Measurements from ENCODE around the gene CIB4. TPM values are rescaled to one million over a fixed set of nuclear protein-coding genes. Genes with fewer than 3 reads are reported as not detected.
"Not testable (repeated sequence)": the region's sequence is repeated elsewhere in the genome, so short reads cannot be mapped to it uniquely, and the experiment has no call there.

The CIB4 gene
- polyA plus RNA-seq, 3 donors from 2014 or later = not detected

- Mint-ChIP-seq H3K27ac (no peak overlapping the region), H3K9me3 (no peaks in the 10 kb centered on the region), H3K4me3 (no peak overlapping the region), H3K4me1 (peaks cover 0 to 14% of the 10 kb centered on the region in 2 donors), H3K36me3 (peaks cover 0 to 1% (median 0%) of the 10 kb centered on the region in 3 donors), H3K27me3 (ENCODE audit: low read depth in 3 of 3) (peaks cover 3 to 18% (median 4%) of the 10 kb centered on the region in 3 donors)
- no peak for DNase-seq
These were observed 31.7 kb upstream of the CIB4 start for GRCh38 chr2:26672818-26673393.

- H3K4me3 Mint-ChIP-seq = no peak overlapping the region
- no peak overlapping the region for H3K27ac Mint-ChIP-seq
- peaks cover 0 to 14% of the 10 kb centered on the region in 2 donors for H3K4me1 Mint-ChIP-seq
- DNase-seq = no peak
- H3K27me3 Mint-ChIP-seq (ENCODE audit: low read depth in 3 of 3) = peaks cover 3 to 19% (median 7%) of the 10 kb centered on the region in 3 donors
- H3K36me3 Mint-ChIP-seq = peaks cover 0 to 3% (median 0%) of the 10 kb centered on the region in 3 donors
- no peaks in the 10 kb centered on the region for H3K9me3 Mint-ChIP-seq
These were observed 31.1 kb upstream of the CIB4 start for GRCh38 chr2:26672112-26672817.

- Mint-ChIP-seq H3K27me3 (ENCODE audit: low read depth in 3 of 3) (peaks cover 3 to 22% (median 6%) of the 10 kb centered on the region in 3 donors), H3K27ac (no peak overlapping the region)
These were observed 30.5 kb upstream of the CIB4 start for GRCh38 chr2:26671691-26672090.

GRCh38 chr2:26670931-26671460 is 29.8 kb upstream of the CIB4 start:
- Mint-ChIP-seq H3K36me3 (peaks cover 0 to 4% (median 3%) of the 10 kb centered on the region in 3 donors), H3K4me1 (peaks cover 0 to 14% of the 10 kb centered on the region in 2 donors), H3K9me3 (no peaks in the 10 kb centered on the region), H3K4me3 (no peak overlapping the region), H3K27ac (no peak overlapping the region), H3K27me3 (ENCODE audit: low read depth in 3 of 3) (peaks cover 3 to 22% (median 5%) of the 10 kb centered on the region in 3 donors)
- DNase-seq = no peak

More at GRCh38 chr2:26671691-26672090, 30.5 kb upstream of the CIB4 start:
- DNase-seq = no peak
- no peak overlapping the region for H3K4me3 Mint-ChIP-seq
- peaks cover 0 to 4% (median 3%) of the 10 kb centered on the region in 3 donors for H3K36me3 Mint-ChIP-seq
- H3K4me1 Mint-ChIP-seq = peaks cover 0 to 14% of the 10 kb centered on the region in 2 donors
- no peaks in the 10 kb centered on the region for H3K9me3 Mint-ChIP-seq

GRCh38 chr2:26670171-26670570 is 29.0 kb upstream of the CIB4 start:
- Mint-ChIP-seq H3K4me3 (no peak overlapping the region), H3K36me3 (peaks cover 0 to 4% (median 3%) of the 10 kb centered on the region in 3 donors), H3K4me1 (peaks cover 0 to 14% of the 10 kb centered on the region in 2 donors), H3K27me3 (ENCODE audit: low read depth in 3 of 3) (peaks cover 3 to 22% (median 5%) of the 10 kb centered on the region in 3 donors), H3K27ac (no peak overlapping the region), H3K9me3 (no peaks in the 10 kb centered on the region)
- DNase-seq = no peak

- Mint-ChIP-seq H3K27ac (no peak overlapping the region), H3K4me1 (peaks cover 0 to 14% of the 10 kb centered on the region in 2 donors), H3K27me3 (ENCODE audit: low read depth in 3 of 3) (peaks cover 0 to 22% (median 5%) of the 10 kb centered on the region in 3 donors), H3K4me3 (no peak overlapping the region), H3K36me3 (peaks cover 0 to 4% (median 3%) of the 10 kb centered on the region in 3 donors), H3K9me3 (no peaks in the 10 kb centered on the region)
- peak in 2 of 3 donors; percentile 9 to 18 for DNase-seq
These were observed 27.9 kb upstream of the CIB4 start for GRCh38 chr2:26668856-26669750.

GRCh38 chr2:26668041-26668440 is 26.9 kb upstream of the CIB4 start:
- H3K27ac Mint-ChIP-seq = no peak overlapping the region
- peaks cover 0 to 22% (median 5%) of the 10 kb centered on the region in 3 donors for H3K27me3 Mint-ChIP-seq (ENCODE audit: low read depth in 3 of 3)
- no peak for DNase-seq
- H3K4me1 Mint-ChIP-seq = peaks cover 0 to 14% of the 10 kb centered on the region in 2 donors
- no peak overlapping the region for H3K4me3 Mint-ChIP-seq
- peaks cover 0 to 4% (median 3%) of the 10 kb centered on the region in 3 donors for H3K36me3 Mint-ChIP-seq
- H3K9me3 Mint-ChIP-seq = no peaks in the 10 kb centered on the region

GRCh38 chr2:26666671-26667070 is 25.5 kb upstream of the CIB4 start:
- Mint-ChIP-seq H3K27me3 (ENCODE audit: low read depth in 3 of 3) (peaks cover 0 to 18% (median 5%) of the 10 kb centered on the region in 3 donors), H3K9me3 (no peaks in the 10 kb centered on the region), H3K27ac (no peak overlapping the region), H3K36me3 (peaks cover 0 to 4% (median 3%) of the 10 kb centered on the region in 3 donors), H3K4me1 (peaks cover 0 to 14% of the 10 kb centered on the region in 2 donors), H3K4me3 (no peak overlapping the region)
- no peak for DNase-seq

- Mint-ChIP-seq H3K27me3 (ENCODE audit: low read depth in 3 of 3) (peaks cover 2 to 18% (median 5%) of the 10 kb centered on the region in 3 donors), H3K9me3 (peaks cover 3 to 12% (median 9%) of the 10 kb centered on the region in 6 donors), H3K4me1 (peaks cover 0 to 14% of the 10 kb centered on the region in 2 donors)
- H3K4me3 Mint-ChIP-seq, DNase-seq, H3K36me3 Mint-ChIP-seq, H3K27ac Mint-ChIP-seq: not testable (repeated sequence)
These were observed 24.1 kb upstream of the CIB4 start for GRCh38 chr2:26665296-26665695.

GRCh38 chr2:26660363-26660962 is 19.3 kb upstream of the CIB4 start:
- no peaks in the 10 kb centered on the region for H3K4me1 Mint-ChIP-seq
- peaks cover 2 to 12% (median 5%) of the 10 kb centered on the region in 3 donors for H3K27me3 Mint-ChIP-seq (ENCODE audit: low read depth in 3 of 3)
- peaks cover 0 to 4% (median 0%) of the 10 kb centered on the region in 3 donors for H3K36me3 Mint-ChIP-seq
- peaks cover 7 to 25% (median 14%) of the 10 kb centered on the region in 6 donors for H3K9me3 Mint-ChIP-seq
- DNase-seq = no peak
- H3K27ac Mint-ChIP-seq = no peak overlapping the region
- no peak overlapping the region for H3K4me3 Mint-ChIP-seq

GRCh38 chr2:26658691-26659346 is 17.7 kb upstream of the CIB4 start:
- peaks cover 7 to 25% (median 14%) of the 10 kb centered on the region in 6 donors for H3K9me3 Mint-ChIP-seq
- no peak overlapping the region for H3K4me3 Mint-ChIP-seq
- DNase-seq = no peak
- no peaks in the 10 kb centered on the region for H3K4me1 Mint-ChIP-seq
- peaks cover 0 to 4% (median 0%) of the 10 kb centered on the region in 3 donors for H3K36me3 Mint-ChIP-seq
- H3K27ac Mint-ChIP-seq = no peak overlapping the region
- peaks cover 2 to 12% (median 5%) of the 10 kb centered on the region in 3 donors for H3K27me3 Mint-ChIP-seq (ENCODE audit: low read depth in 3 of 3)

- Mint-ChIP-seq H3K4me1 (no peaks in the 10 kb centered on the region), H3K36me3 (peaks cover 0 to 4% (median 0%) of the 10 kb centered on the region in 3 donors)
These were observed 16.1 kb upstream of the CIB4 start for GRCh38 chr2:26657265-26657664.

More at GRCh38 chr2:26657265-26657664, 16.1 kb upstream of the CIB4 start:
- H3K27me3 Mint-ChIP-seq (ENCODE audit: low read depth in 3 of 3) = peaks cover 5 to 12% (median 5%) of the 10 kb centered on the region in 3 donors
- peaks cover 7 to 25% (median 14%) of the 10 kb centered on the region in 6 donors for H3K9me3 Mint-ChIP-seq
- DNase-seq = no peak
- no peak overlapping the region for H3K27ac Mint-ChIP-seq
- H3K4me3 Mint-ChIP-seq = no peak overlapping the region

Measured in immature natural killer cell (primary cell).